GM21737 (cell line): ENCODE results near the gene KLHL29.
A peak's percentile ranks its signal among the peaks of the same experiment; 100 is the strongest.
"Not testable (repeated sequence)": the region's sequence is repeated elsewhere in the genome, so short reads cannot be mapped to it uniquely, and the experiment has no call there.

Experiments used
- ATAC-seq: cut with Tn5 transposase; IDR thresholded peaks from one replicate; pipeline ENCODE4 v1.9.1; 2021; ENCODE audit warnings: mild to moderate bottlenecking, moderate library complexity; ENCODE audit not compliant: unreplicated experiment

The KLHL29 gene

DNA sequence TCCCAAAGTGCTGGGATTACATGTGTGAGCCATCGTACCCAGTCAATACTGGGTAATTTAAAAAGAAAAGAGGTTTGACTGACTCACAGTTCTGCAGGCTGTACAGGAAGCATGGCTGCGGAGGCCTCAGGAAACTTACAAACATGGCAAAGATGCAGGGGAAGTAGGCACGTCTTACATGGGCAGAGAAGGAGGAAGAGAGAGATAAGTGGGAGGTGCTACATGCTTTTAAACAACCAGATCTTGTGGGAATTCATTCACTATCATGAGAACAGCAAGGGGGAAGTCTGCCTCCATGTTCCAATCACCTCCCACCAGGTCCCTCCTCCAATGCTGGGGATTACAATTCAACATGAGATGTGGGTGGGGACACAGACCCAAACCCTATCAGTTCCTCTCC, 349.4 kb downstream of the KLHL29 start:
- no peak for ATAC-seq

DNA sequence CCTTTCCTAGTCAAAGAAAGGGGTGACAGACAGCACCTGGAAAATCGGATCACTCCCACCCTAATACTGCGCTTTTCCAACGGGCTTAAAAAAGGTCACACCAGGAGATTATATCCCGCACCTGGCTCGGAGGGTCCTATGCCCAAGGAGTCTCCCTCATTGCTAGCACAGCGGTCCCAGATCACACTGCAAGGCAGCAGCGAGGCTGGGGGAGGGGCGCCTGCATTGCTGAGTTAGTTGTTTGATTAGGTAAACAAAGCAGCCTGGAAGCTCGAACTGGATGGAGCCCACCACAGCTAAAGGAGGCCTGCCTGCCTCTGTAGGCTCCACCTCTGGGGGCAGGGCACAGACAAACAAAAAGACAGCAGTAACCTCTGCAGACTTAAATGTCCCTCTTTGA, 351.8 kb downstream of the KLHL29 start:
- not testable (repeated sequence) for ATAC-seq

DNA sequence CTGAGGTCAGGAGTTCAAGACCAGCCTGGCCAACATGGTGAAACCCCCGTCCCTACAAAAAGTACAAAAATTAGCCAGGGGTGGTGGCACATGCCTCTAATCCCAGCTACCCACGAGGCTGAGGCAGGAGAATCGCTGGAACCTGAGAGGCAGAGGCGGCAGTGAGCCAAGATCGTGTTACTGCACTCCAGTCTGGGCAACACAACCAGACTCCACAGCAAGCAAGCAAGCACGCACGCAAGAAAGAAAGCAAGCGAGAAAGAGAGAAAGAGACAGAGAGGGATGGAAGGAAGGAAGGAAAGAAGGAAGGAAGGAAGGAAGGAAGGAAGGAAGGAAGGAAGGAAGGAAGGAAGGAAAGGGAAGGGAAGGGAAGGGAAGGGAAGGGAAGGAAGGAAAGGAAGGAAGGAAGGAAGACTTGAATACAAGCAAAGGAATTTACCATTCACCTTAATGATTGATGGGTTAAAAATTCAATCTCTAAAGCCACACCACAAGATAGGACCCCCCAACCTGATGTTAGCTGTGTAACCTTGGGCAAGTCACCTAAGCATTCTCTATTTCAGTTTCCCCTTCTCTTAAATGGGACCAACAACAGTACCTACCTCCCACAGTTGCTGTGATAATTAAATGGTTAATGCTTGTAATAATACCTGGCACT, 360.2 kb downstream of the KLHL29 start:
- peak; percentile 17 for ATAC-seq

DNA sequence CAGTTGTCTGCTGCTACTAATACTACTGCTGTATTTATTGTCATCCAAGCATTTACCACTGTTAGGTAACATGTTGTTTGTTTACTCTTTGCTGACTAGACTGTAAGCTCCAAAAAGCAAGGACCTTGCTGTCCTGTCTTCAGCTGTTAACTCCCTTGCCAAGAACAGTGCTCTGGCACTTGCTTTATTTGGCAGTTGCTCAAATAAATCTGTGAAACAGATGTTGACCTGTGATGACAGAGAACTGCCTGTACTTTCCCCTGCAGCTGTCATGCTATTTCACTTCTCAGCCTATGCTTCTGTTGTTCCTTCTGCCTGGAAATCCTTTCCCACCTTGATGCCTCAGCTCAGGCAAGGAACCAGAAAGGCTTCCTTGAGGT, 360.7 kb downstream of the KLHL29 start:
- ATAC-seq, result peak; percentile 67

DNA sequence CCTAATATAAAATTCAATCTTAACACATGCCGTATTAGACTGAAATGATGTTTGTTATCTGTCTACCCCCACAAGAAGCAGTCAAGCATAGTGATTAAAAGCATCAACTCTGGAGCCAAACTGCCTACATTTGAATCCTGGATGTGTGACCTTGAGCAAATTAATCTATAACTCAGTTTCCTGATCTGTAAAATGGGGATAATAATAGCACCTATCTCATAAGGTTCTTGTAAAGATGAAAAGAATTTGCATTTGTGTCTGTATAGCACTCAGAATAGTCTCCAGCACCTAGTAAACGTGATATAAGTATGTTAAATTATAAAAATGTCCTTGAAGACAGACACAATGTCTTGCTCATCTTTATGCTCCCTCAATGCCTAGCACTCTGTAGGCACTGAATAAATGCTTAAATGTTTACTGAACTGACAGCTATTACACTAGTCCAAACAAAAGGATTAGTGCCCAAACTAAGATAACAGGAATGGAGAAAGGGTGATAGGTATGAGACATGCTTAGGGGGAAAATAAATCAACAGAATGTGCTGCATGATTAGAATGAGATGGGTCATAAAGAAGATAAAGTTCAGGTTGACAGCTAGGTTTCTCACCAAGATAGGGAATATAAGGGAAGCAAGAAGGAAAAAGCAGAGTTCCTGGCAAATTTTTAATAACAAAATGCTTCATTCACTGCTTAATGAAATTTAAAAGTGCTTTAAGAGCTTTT, 361.3 kb downstream of the KLHL29 start:
- peak; percentile 15 for ATAC-seq

DNA sequence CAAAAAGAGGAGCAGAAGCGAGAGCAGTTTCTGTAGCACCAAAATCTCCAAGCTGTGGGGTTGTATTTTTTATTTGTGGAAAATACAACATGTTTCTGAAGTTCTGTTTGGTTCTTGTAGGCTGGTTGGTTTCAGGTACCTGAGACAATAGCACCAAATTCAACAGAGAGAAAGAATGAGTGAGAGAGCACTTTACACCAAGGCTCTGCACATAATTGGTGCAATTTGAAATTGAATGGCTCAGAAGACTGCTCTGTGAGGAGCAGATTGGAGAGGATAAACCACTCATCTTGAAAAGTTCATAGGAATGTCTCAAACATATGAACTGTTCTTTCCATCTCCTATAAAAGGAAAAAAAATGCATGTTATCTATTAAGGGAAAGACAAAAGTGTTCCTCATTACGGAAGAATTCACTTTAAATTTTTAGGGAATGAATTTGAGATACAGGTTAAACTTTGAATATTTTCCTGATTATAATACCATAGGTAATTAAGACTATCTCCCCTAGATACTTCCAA, 366.8 kb downstream of the KLHL29 start:
- no peak for ATAC-seq

- ATAC-seq, result no peak
Measured at GRCh38 chr2:23753291-23754010, 368.5 kb downstream of the KLHL29 start.

GRCh38 chr2:23754970-23755369, 370.0 kb downstream of the KLHL29 start:
- no peak for ATAC-seq

DNA sequence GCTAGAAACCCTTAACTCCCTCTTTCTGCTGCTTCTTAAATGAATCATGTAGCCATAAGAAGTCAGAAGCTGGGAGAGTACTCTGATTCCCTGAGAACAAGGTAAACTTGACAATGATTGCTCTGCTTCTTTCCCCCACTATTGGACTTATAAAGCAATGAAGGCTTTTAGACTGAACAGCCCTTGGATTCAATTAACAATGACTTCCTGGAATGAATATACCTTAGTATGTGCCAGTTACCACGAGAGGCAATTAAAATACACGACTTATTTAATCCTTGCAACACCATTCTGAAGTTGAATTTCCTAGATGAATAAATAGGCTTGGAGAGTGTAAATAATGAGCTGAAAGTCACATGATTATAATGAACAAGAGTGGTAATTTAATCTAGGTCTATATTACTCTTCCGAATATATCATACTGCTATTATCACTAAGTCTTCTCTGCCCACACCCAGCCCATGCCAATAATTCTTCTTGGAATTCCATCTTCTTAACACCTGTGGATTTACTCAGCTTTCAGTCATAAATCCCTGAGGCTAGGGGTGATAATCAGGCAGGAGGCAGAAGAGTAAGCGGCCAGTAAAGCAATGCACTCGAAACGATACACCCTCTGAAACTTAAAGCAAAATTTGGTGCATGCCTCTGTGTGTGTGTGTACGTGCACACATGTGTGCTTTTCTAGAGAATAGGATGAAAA, 371.8 kb downstream of the KLHL29 start:
- no peak for ATAC-seq

DNA sequence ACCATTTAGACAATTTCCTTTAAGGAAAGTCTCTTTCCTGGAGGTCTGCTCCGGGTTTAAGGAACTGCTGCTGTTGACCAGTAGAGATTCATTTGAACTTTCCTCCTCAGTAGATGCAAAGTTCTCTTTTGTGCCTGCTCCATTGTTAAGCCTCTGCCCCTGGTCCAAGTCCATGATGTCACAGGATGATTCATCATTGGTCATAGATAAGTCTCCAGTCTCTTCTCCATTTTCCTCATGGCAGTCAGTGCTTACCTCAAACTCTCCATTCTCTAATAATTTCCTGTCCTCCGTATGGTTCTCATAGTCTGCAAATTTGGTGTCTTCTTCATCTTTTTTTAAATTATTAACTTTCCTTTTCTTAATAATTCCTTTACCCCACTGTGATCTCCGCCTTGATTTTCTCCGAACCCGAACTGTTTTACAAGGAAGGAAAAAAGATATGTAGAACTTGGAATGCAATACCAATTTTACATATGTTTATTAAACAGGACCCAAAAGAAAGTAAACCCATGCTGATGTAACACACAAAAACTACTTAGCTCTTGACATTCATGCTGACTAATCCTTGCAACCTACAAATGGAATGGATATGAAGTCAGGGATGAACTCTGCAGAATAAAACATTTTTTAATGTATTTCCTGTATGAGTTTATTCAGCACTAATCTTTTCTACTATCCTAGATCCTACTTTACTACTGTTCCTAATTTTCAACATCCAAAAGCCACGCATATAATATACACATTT, 372.9 kb downstream of the KLHL29 start:
- ATAC-seq, result no peak
